ENCODE data around the gene IMPA2.
"Not testable (repeated sequence)": the region's sequence is repeated elsewhere in the genome, so short reads cannot be mapped to it uniquely, and the experiment has no call there.

The IMPA2 gene

DNA sequence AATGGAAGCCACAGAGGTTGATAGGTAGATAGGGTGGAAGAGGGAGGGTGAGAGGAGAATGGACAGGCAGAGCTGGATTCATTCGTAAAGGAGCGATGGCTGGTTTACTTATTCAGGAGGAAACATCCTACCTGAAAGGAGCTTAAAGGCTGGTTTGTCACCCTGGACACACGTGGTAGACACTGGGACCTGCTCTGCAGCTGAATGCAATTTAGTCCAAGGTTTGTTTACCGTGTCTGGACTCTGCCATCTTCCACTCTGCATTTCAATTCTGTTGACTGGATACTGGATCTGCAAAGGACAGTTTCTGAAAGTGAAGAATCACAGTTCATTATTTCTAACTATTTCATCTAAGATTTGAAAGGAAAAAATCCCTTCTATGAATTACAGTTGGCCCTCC is 96.7 kb downstream of the IMPA2 start:
- intact Hi-C loops (cut with DNase I); DNase-seq: not testable (repeated sequence)

GRCh38 chr18:12079491-12080237 is 98.4 kb downstream of the IMPA2 start:
- intact Hi-C loops (cut with DNase I) = no loop called here
- no peak for DNase-seq

Data from head of caudate nucleus (tissue), 42 donors.